ENCODE measurements around the gene CRKL. TPM values are rescaled to one million over a fixed set of nuclear protein-coding genes. Genes with fewer than 3 reads are reported as not detected.

CRKL gene
- polyA plus RNA-seq, 1 of the 3 experiments (the other 2 are of a cell fraction), result 9.6 TPM

- TF ChIP-seq SMC3 (IDR thresholded peaks at IDR 0.05; ENCODE audit: low read depth, low read length), result no peak
- no peak for TF ChIP-seq YY1 (IDR thresholded peaks at IDR 0.05; ENCODE audit: low read depth)
Observed at GRCh38 chr22:20922141-20922751, 5.0 kb downstream of the CRKL start (continued).

- Histone ChIP-seq H3K36me3 (replicated peaks in 1 of 2; ENCODE audit: control insufficient read depth in 1 of 2, insufficient read depth in 2 of 2, low read length in 1 of 2) (peaks cover 3 to 11% of the 10 kb centered on the region in 2 experiments), H4K20me1 (ENCODE audit: insufficient read depth) (peaks cover 96% of the 10 kb centered on the region), H3K9me2 (no peaks in the 10 kb centered on the region), H3F3A (replicated peaks; ENCODE audit: insufficient read depth) (peaks cover 3% of the 10 kb centered on the region), H3K4me1 (ENCODE audit: control insufficient read depth in 1 of 2, insufficient read depth in 2 of 2, low read depth in 1 of 2, low read length in 1 of 2) (peaks cover 0 to 9% of the 10 kb centered on the region in 2 experiments; a peak in 1 of 4 replicates), H3K27me3 (ENCODE audit: insufficient read depth) (no peaks in the 10 kb centered on the region), H3K27ac (ENCODE audit: low read depth in 2 of 2, low read length in 1 of 2) (no peak overlapping the region), H3K4me2 (no peak overlapping the region), H3K79me2 (ENCODE audit: insufficient read depth) (peaks cover 100% of the 10 kb centered on the region), H3K9ac (no peak overlapping the region), H3K4me3 (ENCODE audit: low read depth in 2 of 2, low read length in 1 of 2) (no peak overlapping the region), H3K9me3 (no peaks in the 10 kb centered on the region), H2AFZ (ENCODE audit: low read depth) (no peak overlapping the region)
- TF ChIP-seq TAF1 (IDR thresholded peaks at IDR 0.05; ENCODE audit: borderline replicate concordance, low read depth, low read length), result no peak
- DNase-seq, result no peak
- WGBS (ENCODE audit: low lambda C conversion rate), result 96% methylated on average over 2 of the region's 2 CpGs
- CTCF ChIA-PET, result interaction anchor here (0.7 to 1.7 kb wide), 4 partner anchors 9 to 177 kb away, joined by 3 to 7 read pairs (median 5); partner anchors contain the start of gene CRKL
- POLR2A ChIA-PET, result no interaction called here
Observed at GRCh38 chr22:20926243-20926642, 9.0 kb downstream of the CRKL start.

DNA sequence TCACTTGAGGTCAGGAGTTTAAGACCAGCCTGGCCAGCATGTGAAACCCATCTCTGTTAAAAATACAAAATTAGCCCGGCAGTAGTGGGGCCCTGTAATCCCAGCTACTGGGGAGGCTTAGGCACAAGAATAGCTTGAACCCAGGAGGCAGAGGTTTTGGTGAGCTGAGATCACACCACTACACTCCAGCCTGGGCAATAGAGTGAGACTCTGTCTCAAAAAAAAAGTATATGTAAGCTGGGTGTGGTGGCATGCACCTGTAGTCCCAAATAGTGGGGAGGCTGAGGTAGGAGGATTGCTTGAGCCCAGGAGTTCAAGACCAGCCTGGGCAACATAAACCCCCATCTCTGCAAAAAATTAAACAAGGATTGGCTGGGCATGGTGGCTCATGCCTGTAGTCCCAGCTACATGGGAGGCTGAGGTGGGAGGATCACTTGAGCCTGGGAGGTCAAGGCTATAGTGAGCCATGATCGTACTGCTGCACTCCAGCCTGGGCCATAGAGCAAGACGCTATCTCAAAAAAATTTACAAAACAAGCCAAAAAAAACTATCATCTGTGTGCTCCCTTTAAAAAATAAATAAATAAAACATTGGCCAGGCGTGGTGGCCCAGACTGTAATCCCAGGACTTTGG, 10.8 kb downstream of the CRKL start:
- Histone ChIP-seq H3K4me1 (ENCODE audit: control insufficient read depth in 1 of 2, insufficient read depth in 2 of 2, low read depth in 1 of 2, low read length in 1 of 2) (no peaks in the 10 kb centered on the region), H3F3A (replicated peaks; ENCODE audit: insufficient read depth) (peaks cover 3% of the 10 kb centered on the region), H4K20me1 (ENCODE audit: insufficient read depth) (peaks cover 94% of the 10 kb centered on the region), H3K4me2 (no peak overlapping the region), H3K79me2 (ENCODE audit: insufficient read depth) (peaks cover 100% of the 10 kb centered on the region), H3K27me3 (ENCODE audit: insufficient read depth) (no peaks in the 10 kb centered on the region), H3K27ac (ENCODE audit: low read depth in 2 of 2, low read length in 1 of 2) (no peak overlapping the region), H3K9ac (no peak overlapping the region), H2AFZ (ENCODE audit: low read depth) (no peak overlapping the region), H3K9me3 (no peaks in the 10 kb centered on the region), H3K36me3 (replicated peaks in 1 of 2; ENCODE audit: control insufficient read depth in 1 of 2, insufficient read depth in 2 of 2, low read length in 1 of 2) (peaks cover 3 to 11% of the 10 kb centered on the region in 2 experiments), H3K4me3 (ENCODE audit: low read depth in 2 of 2, low read length in 1 of 2) (no peak overlapping the region), H3K9me2 (no peaks in the 10 kb centered on the region)
- TF ChIP-seq FOSL2 (IDR thresholded peaks at IDR 0.05; ENCODE audit: borderline replicate concordance, low read depth) (no peak), RAD21 (IDR thresholded peaks at IDR 0.05; ENCODE audit: low read length) (no peak), EZH2phosphoT487 (IDR thresholded peaks at IDR 0.05; ENCODE audit: borderline replicate concordance, low read depth) (no peak), SMC3 (IDR thresholded peaks at IDR 0.05; ENCODE audit: low read depth, low read length) (no peak), SIN3A (IDR thresholded peaks at IDR 0.05; ENCODE audit: borderline replicate concordance, low read depth, low read length) (no peak), GATA2 (CRISPR knock-in tag; IDR thresholded peaks at IDR 0.05) (no peak), RXRA (IDR thresholded peaks at IDR 0.05; ENCODE audit: borderline replicate concordance, low read depth) (no peak), TAF1 (IDR thresholded peaks at IDR 0.05; ENCODE audit: borderline replicate concordance, low read depth, low read length) (no peak), POLR2AphosphoS5 (IDR thresholded peaks at IDR 0.05; ENCODE audit: low read depth, low read length) (no peak), RFX5 (IDR thresholded peaks at IDR 0.05; ENCODE audit: low read length) (no peak), JUND (IDR thresholded peaks at IDR 0.05) (no peak), FOXJ3 (CRISPR knock-in tag; IDR thresholded peaks at IDR 0.05) (no peak), FOXM1 (IDR thresholded peaks at IDR 0.05; ENCODE audit: low read depth) (no peak), TCF12 (IDR thresholded peaks at IDR 0.05) (no peak), YY1 (IDR thresholded peaks at IDR 0.05; ENCODE audit: low read depth) (no peak)
- TF ChIP-seq, protein P1, sequence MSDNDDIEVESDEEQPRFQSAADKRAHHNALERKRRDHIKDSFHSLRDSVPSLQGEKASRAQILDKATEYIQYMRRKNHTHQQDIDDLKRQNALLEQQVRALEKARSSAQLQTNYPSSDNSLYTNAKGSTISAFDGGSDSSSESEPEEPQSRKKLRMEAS (IDR thresholded peaks at IDR 0.05; ENCODE audit: low read depth), result no peak
- ChIA-PET POLR2A (no interaction called here), CTCF (interaction anchor here (0.8 to 1.9 kb wide), 4 partner anchors 8 to 33 kb away, joined by 3 to 5 read pairs (median 4); partner anchors contain the start of gene CRKL)
- DNase-seq, result no peak
- 98% methylated on average over 4 of the region's 4 CpGs for WGBS (ENCODE audit: low lambda C conversion rate)
